DOHH2 (cell line): Measurements from ENCODE around the gene GYPC.

ENCODE experiments used
- H3F3A ChIP-seq: fragments of 200-600 bp; sonication (generic), shearing (Covaris generic); 2 replicates; pipeline ENCODE4 v1.6.0; 2016; ENCODE audit warnings: antibody characterized with exemption, mild to moderate bottlenecking; ENCODE audit not compliant: control insufficient read depth, insufficient read depth
- H3K27ac ChIP-seq: fragments of 200-600 bp; sonication (generic); 2 replicates; pipeline ENCODE4 v1.5.1; 2014; ENCODE audit warnings: low read depth, mild to moderate bottlenecking, low read length, moderate library complexity
- H3K27me3 ChIP-seq: fragments of 200-600 bp; sonication (generic); 2 replicates; pipeline ENCODE4 v1.6.1; 2014; ENCODE audit warnings: mild to moderate bottlenecking, low read length, mixed read lengths; ENCODE audit not compliant: control insufficient read depth
- H3K36me3 ChIP-seq: fragments of 200-600 bp; sonication (generic); 2 replicates; pipeline ENCODE4 v1.6.1; 2014; ENCODE audit warnings: mild to moderate bottlenecking, low read length, moderate library complexity, mixed read lengths; ENCODE audit not compliant: control insufficient read depth
- H3K4me1 ChIP-seq: fragments of 200-600 bp; sonication (generic); 2 replicates; pipeline ENCODE4 v1.6.1; 2014; ENCODE audit warnings: mild to moderate bottlenecking, low read length, mixed read lengths; ENCODE audit not compliant: control insufficient read depth
- H3K4me2 ChIP-seq: fragments of 200-600 bp; sonication (generic); 2 replicates; pipeline ENCODE4 v1.6.0; 2014; ENCODE audit warnings: mild to moderate bottlenecking, low read length, moderate library complexity
- H3K4me3 ChIP-seq: fragments of 200-600 bp; sonication (generic); 2 replicates; pipeline ENCODE4 v1.5.1; 2014; ENCODE audit warnings: mild to moderate bottlenecking, low read length, mixed read lengths
- H3K79me2 ChIP-seq: fragments of 200-600 bp; sonication (generic); 2 replicates; pipeline ENCODE4 v1.6.1; 2014; ENCODE audit warnings: mild to moderate bottlenecking, low read length, mixed read lengths; ENCODE audit not compliant: control insufficient read depth
- H3K9me2 ChIP-seq: fragments of 200-600 bp; sonication (generic); replicated peaks from 2 replicates; pipeline ENCODE4 v1.6.1; 2014; ENCODE audit warnings: mild to moderate bottlenecking, low read length, mixed read lengths; ENCODE audit not compliant: control insufficient read depth
- H3K9me3 ChIP-seq: fragments of 200-600 bp; sonication (generic); 2 replicates; pipeline ENCODE4 v1.6.1; 2014; ENCODE audit warnings: antibody characterized with exemption, low read length, mixed read lengths; ENCODE audit not compliant: control insufficient read depth, insufficient read depth
- H4K20me1 ChIP-seq: fragments of 200-600 bp; sonication (generic); 2 replicates; pipeline ENCODE4 v1.6.0; 2014; ENCODE audit warnings: low read depth, mild to moderate bottlenecking, antibody characterized with exemption, low read length, moderate library complexity; ENCODE audit not compliant: control insufficient read depth, insufficient read depth
- CTCF ChIP-seq: fragments of 200-600 bp; sonication (generic); IDR thresholded peaks from one replicate; pipeline ENCODE4 v1.5.1; 2014; ENCODE audit warnings: antibody characterized with exemption, mild to moderate bottlenecking, low read depth, low read length; ENCODE audit not compliant: poor library complexity, severe bottlenecking
- EZH2phosphoT487 ChIP-seq: fragments of 200-600 bp; sonication (generic); IDR thresholded peaks from 2 replicates; pipeline ENCODE4 v1.6.1; 2017; ENCODE audit warnings: borderline replicate concordance, mild to moderate bottlenecking, antibody characterized with exemption, low read length, moderate library complexity, mixed read lengths

Gene GYPC

GRCh38 chr2:126717928-126718327 lies 62.0 kb downstream of the GYPC start:
- no peaks in the 10 kb centered on the region for H3F3A ChIP-seq
- H3K27me3 ChIP-seq, result no peaks in the 10 kb centered on the region; the same call in 1 of the 2 replicates
- H3K4me1 ChIP-seq, result no peaks in the 10 kb centered on the region
- no peaks in the 10 kb centered on the region for H4K20me1 ChIP-seq
- no peak overlapping the region for H3K27ac ChIP-seq
- H3K9me2 ChIP-seq, result no peaks in the 10 kb centered on the region
- H3K36me3 ChIP-seq, result no peaks in the 10 kb centered on the region
- H3K9me3 ChIP-seq, result no peaks in the 10 kb centered on the region
- H3K4me3 ChIP-seq, result no peak overlapping the region
- H3K4me2 ChIP-seq, result no peak overlapping the region
- TF ChIP-seq EZH2phosphoT487, result no peak
- TF ChIP-seq CTCF, result no peak
- no peaks in the 10 kb centered on the region for H3K79me2 ChIP-seq

GRCh38 chr2:126719191-126719832 lies 63.4 kb downstream of the GYPC start:
- no peaks in the 10 kb centered on the region for H3K36me3 ChIP-seq
- no peaks in the 10 kb centered on the region for H3K79me2 ChIP-seq
- no peaks in the 10 kb centered on the region for H4K20me1 ChIP-seq
- no peaks in the 10 kb centered on the region for H3K9me3 ChIP-seq
- H3K9me2 ChIP-seq, result no peaks in the 10 kb centered on the region
- no peak for TF ChIP-seq EZH2phosphoT487
- TF ChIP-seq CTCF, result no peak
- H3K4me2 ChIP-seq, result no peak overlapping the region
- no peaks in the 10 kb centered on the region for H3F3A ChIP-seq
- no peaks in the 10 kb centered on the region for H3K27me3 ChIP-seq
- no peak overlapping the region for H3K4me3 ChIP-seq
- H3K4me1 ChIP-seq, result no peaks in the 10 kb centered on the region
- no peak overlapping the region for H3K27ac ChIP-seq

- Histone ChIP-seq H3K27ac (no peak overlapping the region), H3K27me3 (no peaks in the 10 kb centered on the region), H3K9me2 (no peaks in the 10 kb centered on the region), H3K4me3 (no peak overlapping the region), H4K20me1 (no peaks in the 10 kb centered on the region), H3K4me2 (no peak overlapping the region), H3K79me2 (no peaks in the 10 kb centered on the region), H3K4me1 (no peaks in the 10 kb centered on the region), H3K9me3 (no peaks in the 10 kb centered on the region), H3F3A (no peaks in the 10 kb centered on the region), H3K36me3 (no peaks in the 10 kb centered on the region)
- TF ChIP-seq EZH2phosphoT487 (no peak), CTCF (no peak)
These were observed 63.9 kb downstream of the GYPC start for GRCh38 chr2:126719833-126720351.
